Body of pancreas (tissue), 4 donors: ENCODE measurements around the gene PEAK1. TPM values are rescaled to one million over a fixed set of nuclear protein-coding genes. Genes with fewer than 3 reads are reported as not detected.

Source experiments
- ATAC-seq: fragments of 150-250 bp; one replicate; pipeline ENCODE4 v1.9.1; 2016
- DNase-seq, 4 donors: peaks; one replicate each; pipeline ENCODE4 v3.0.0-alpha.2; 2019
- H3K27ac ChIP-seq, 4 donors: fragments of 200-600 bp; sonication (generic); 1 replicate in 3 of 4; 2 replicates in 1 of 4; pipeline versions ENCODE4 v1.5.1 to v1.6.1; 2016 to 2019; ENCODE audit warnings: mild to moderate bottlenecking in 1 of 4, mixed read lengths in 1 of 4, moderate library complexity in 1 of 4
- H3K27me3 ChIP-seq, 2 donors: fragments of 200-600 bp; sonication (generic); one replicate each; pipeline ENCODE4 v1.6.0; 2016; ENCODE audit warnings: mild to moderate bottlenecking in 1 of 2
- H3K36me3 ChIP-seq, 2 donors: fragments of 200-600 bp; sonication (generic); replicated peaks in 1 of 2; 2 replicates each; pipeline ENCODE4 v1.5.1; 2016; ENCODE audit warnings: low read depth in 2 of 2; ENCODE audit not compliant: insufficient read depth in 1 of 2
- H3K4me1 ChIP-seq: fragments of 200-600 bp; sonication (generic); one replicate; pipeline ENCODE4 v1.6.0; 2016
- H3K4me3 ChIP-seq, 2 donors: fragments of 200-600 bp; sonication (generic); 1 replicate in 1 of 2; 2 replicates in 1 of 2; pipeline ENCODE4 v1.5.1; 2016 to 2019
- H3K9me3 ChIP-seq, 3 donors: fragments of 200-600 bp; sonication (generic); 1 replicate in 2 of 3; 2 replicates in 1 of 3; pipeline ENCODE4 v1.5.1; 2016
- CTCF ChIP-seq, 7 experiments: fragments of 450-650 bp in 4 of 7; fragments of 200-600 bp in 3 of 7; sonication (generic) in 3 of 7; IDR thresholded peaks; one replicate each; pipeline ENCODE4 v1.5.1; 2016 to 2019; ENCODE audit warnings: antibody characterized with exemption in 7 of 7
- POLR2A ChIP-seq, 3 donors: fragments of 450-650 bp; IDR thresholded peaks; one replicate each; pipeline ENCODE4 v1.6.1; 2016; ENCODE audit warnings: antibody characterized with exemption in 3 of 3, mild to moderate bottlenecking in 2 of 3
- WGBS, 2 donors: methylation state at CpG; one replicate each; pipeline ENCODE4 v1.1.5; 2017; 5-methylcytosine and 5-hydroxymethylcytosine counted together
- intact Hi-C: fragments of 100-400 bp; cut with DNase I; formaldehyde crosslinking; loops from one replicate; pipeline ENCODE4 v1.15.1; 2023
- total RNA-seq, 2 donors: library from RNA; depleted of rRNA; stranded (reverse); fragments of >200 nt; gene quantifications; one replicate each; pipeline ENCODE4 v1.1.0, GENCODE V29; 2016

PEAK1 gene
- total RNA-seq, 2 donors from 2014 or later: 12.5 to 13.2 TPM

GRCh38 chr15:77070495-77071304 is 349.2 kb downstream of the PEAK1 start, which contains the start of gene TSPAN3:
Gene TSPAN3 (minus strand): TSS chr15:77071109. CDS start chr15:77070954, 155 bp downstream.
- 0 to 1% methylated on average over 18 to 68 of the region's 97 CpGs for WGBS, 2 donors
- no peaks in the 10 kb centered on the region for H3K36me3 ChIP-seq
- H3K4me3 ChIP-seq: peak within 1 kb of the TSS; percentile 55 to 67
- ATAC-seq: peak; percentile 93
- peak; percentile 93 to 94 (median 94) for DNase-seq
- intact Hi-C loops: no loop called here
- no peaks in the 10 kb centered on the region for H3K27me3 ChIP-seq
- H3K27ac ChIP-seq: peak within 1 kb of the TSS; percentile 84 to 94 (median 92)
- H3K4me1 ChIP-seq: peaks cover 43% of the 10 kb centered on the region
- TF ChIP-seq POLR2A (IDR thresholded peaks at IDR 0.05): peak; percentile 54 to 77 (median 74)
- no peak for TF ChIP-seq CTCF (IDR thresholded peaks at IDR 0.05)
- H3K9me3 ChIP-seq: no peaks in the 10 kb centered on the region

GRCh38 chr15:77070180-77070494 is 349.8 kb downstream of the PEAK1 start:
- DNase-seq: no peak
- Histone ChIP-seq H3K4me1 (peaks cover 48% of the 10 kb centered on the region), H3K9me3 (no peaks in the 10 kb centered on the region), H3K4me3 (peak overlapping the region; percentile 5 to 67), H3K27ac (peak overlapping the region; percentile 84 to 94 (median 92)), H3K27me3 (no peaks in the 10 kb centered on the region), H3K36me3 (no peaks in the 10 kb centered on the region)
- intact Hi-C loops: no loop called here
- ATAC-seq: no peak
- TF ChIP-seq CTCF (IDR thresholded peaks at IDR 0.05): no peak
- TF ChIP-seq POLR2A (IDR thresholded peaks at IDR 0.05): no peak
- WGBS, 2 donors: 1 to 2% methylated on average over 17 to 18 of the region's 18 CpGs

GRCh38 chr15:77069521-77070121 is 350.3 kb downstream of the PEAK1 start:
- peak; percentile 30 for ATAC-seq
- Histone ChIP-seq H3K36me3 (no peaks in the 10 kb centered on the region), H3K4me3 (peak overlapping the region; percentile 5 to 67), H3K27ac (peak overlapping the region; percentile 84 to 94 (median 92)), H3K9me3 (no peaks in the 10 kb centered on the region), H3K27me3 (no peaks in the 10 kb centered on the region), H3K4me1 (peaks cover 53% of the 10 kb centered on the region)
- intact Hi-C loops: no loop called here
- TF ChIP-seq POLR2A (IDR thresholded peaks at IDR 0.05): peak in 2 of 3 donors; percentile 37 to 47
- TF ChIP-seq CTCF (IDR thresholded peaks at IDR 0.05): no peak
- WGBS, 2 donors: 4 to 8% methylated on average over 13 of the region's 13 CpGs
- peak; percentile 40 to 63 (median 57) for DNase-seq

GRCh38 chr15:77068633-77069032 is 351.3 kb downstream of the PEAK1 start:
- intact Hi-C loops: no loop called here
- 82 to 84% methylated on average over 7 of the region's 7 CpGs for WGBS, 2 donors
- no peaks in the 10 kb centered on the region for H3K9me3 ChIP-seq
- DNase-seq (no peak), ATAC-seq (no peak)
- H3K27me3 ChIP-seq: no peaks in the 10 kb centered on the region
- peak overlapping the region in 3 of 4 donors; percentile 84 to 93 (median 86) for H3K27ac ChIP-seq
- H3K36me3 ChIP-seq: no peaks in the 10 kb centered on the region
- no peak for TF ChIP-seq CTCF (IDR thresholded peaks at IDR 0.05)
- TF ChIP-seq POLR2A (IDR thresholded peaks at IDR 0.05): no peak
- peaks cover 63% of the 10 kb centered on the region for H3K4me1 ChIP-seq
- H3K4me3 ChIP-seq: no peak overlapping the region
